Tibial artery (tissue), 4 donors: Measurements from ENCODE around the gene ATF7IP2.
"Not testable (repeated sequence)": the region's sequence is repeated elsewhere in the genome, so short reads cannot be mapped to it uniquely, and the experiment has no call there.

Experiments used
- DNase-seq, 2 donors: peaks; one replicate each; pipeline ENCODE4 v3.0.0-alpha.2; 2019
- H3K27ac ChIP-seq, 2 donors: fragments of 200-600 bp; sonication (generic) in 1 of 2; 1 replicate in 1 of 2; 2 replicates in 1 of 2; pipeline ENCODE4 v1.5.1; 2018 to 2019; ENCODE audit warnings: mild to moderate bottlenecking in 1 of 2
- H3K27me3 ChIP-seq, 2 donors: fragments of 200-600 bp; sonication (generic) in 1 of 2; one replicate each; pipeline versions ENCODE4 v1.5.1 to v1.6.0; 2016 to 2019
- H3K36me3 ChIP-seq, 3 donors: fragments of 200-600 bp; sonication (generic) in 2 of 3; one replicate each; pipeline ENCODE4 v1.5.1; 2016 to 2019; ENCODE audit warnings: mild to moderate bottlenecking in 2 of 3
- H3K4me1 ChIP-seq, 4 donors: fragments of 200-600 bp; sonication (generic) in 2 of 4; 1 replicate in 3 of 4; 2 replicates in 1 of 4; pipeline ENCODE4 v1.5.1; 2016 to 2019
- H3K4me3 ChIP-seq, 2 donors: fragments of 200-600 bp; sonication (generic) in 1 of 2; 1 replicate in 1 of 2; 2 replicates in 1 of 2; pipeline ENCODE4 v1.5.1; 2018 to 2019; ENCODE audit warnings: mild to moderate bottlenecking in 2 of 2
- H3K9me3 ChIP-seq, 3 donors: fragments of 200-600 bp; sonication (generic) in 1 of 3; one replicate each; pipeline ENCODE4 v1.5.1; 2016 to 2019
- CTCF ChIP-seq, 2 experiments: fragments of 200-600 bp in 1 of 2; fragments of 450-650 bp in 1 of 2; IDR thresholded peaks; one replicate each; pipeline ENCODE4 v1.5.1; 2017 to 2019; ENCODE audit warnings: antibody characterized with exemption in 2 of 2, mild to moderate bottlenecking in 1 of 2, moderate library complexity in 1 of 2
- intact Hi-C: fragments of 100-400 bp; cut with DNase I; formaldehyde crosslinking; loops from one replicate; pipeline ENCODE4 v1.15.0; 2023; ENCODE audit warnings: low total_unique reads

ATF7IP2 gene

GRCh38 chr16:10421596-10421995 is 35.7 kb downstream of the ATF7IP2 start:
- DNase-seq = no peak
- H3K36me3 ChIP-seq = peaks cover 0 to 6% (median 0%) of the 10 kb centered on the region in 3 donors
- peaks cover 4 to 16% (median 4%) of the 10 kb centered on the region in 3 donors for H3K9me3 ChIP-seq
- H3K4me1 ChIP-seq = no peaks in the 10 kb centered on the region
- no peak for TF ChIP-seq CTCF (IDR thresholded peaks at IDR 0.05)
- H3K27ac ChIP-seq = no peak overlapping the region
- H3K4me3 ChIP-seq = no peak overlapping the region
- intact Hi-C loops = no loop called here
- H3K27me3 ChIP-seq = no peaks in the 10 kb centered on the region

- TF ChIP-seq CTCF (IDR thresholded peaks at IDR 0.05) = no peak
- Histone ChIP-seq H3K4me3 (no peak overlapping the region), H3K36me3 (peaks cover 0 to 10% (median 0%) of the 10 kb centered on the region in 3 donors), H3K9me3 (no peaks in the 10 kb centered on the region), H3K4me1 (no peaks in the 10 kb centered on the region), H3K27ac (no peak overlapping the region), H3K27me3 (no peaks in the 10 kb centered on the region)
- no peak for DNase-seq
- intact Hi-C loops = no loop called here
Observed at GRCh38 chr16:10428433-10429168, 42.7 kb downstream of the ATF7IP2 start.

GRCh38 chr16:10429299-10429969 is 43.6 kb downstream of the ATF7IP2 start:
- H3K4me3 ChIP-seq, intact Hi-C loops, H3K4me1 ChIP-seq, H3K27ac ChIP-seq, H3K27me3 ChIP-seq, H3K9me3 ChIP-seq, DNase-seq: not testable (repeated sequence)
- peaks cover 0 to 11% (median 0%) of the 10 kb centered on the region in 3 donors for H3K36me3 ChIP-seq

- Histone ChIP-seq H3K27me3 (no peaks in the 10 kb centered on the region), H3K27ac (no peak overlapping the region), H3K4me1 (no peaks in the 10 kb centered on the region), H3K4me3 (no peak overlapping the region), H3K9me3 (peaks cover 0 to 43% (median 41%) of the 10 kb centered on the region in 3 donors), H3K36me3 (peaks cover 38 to 49% (median 47%) of the 10 kb centered on the region in 3 donors)
- intact Hi-C loops = no loop called here
- DNase-seq = no peak
- TF ChIP-seq CTCF (IDR thresholded peaks at IDR 0.05) = no peak
Observed at GRCh38 chr16:10441726-10442125, 55.9 kb downstream of the ATF7IP2 start.

GRCh38 chr16:10447289-10447688 is 61.4 kb downstream of the ATF7IP2 start:
- H3K4me3 ChIP-seq = no peak overlapping the region
- peaks cover 34 to 47% (median 44%) of the 10 kb centered on the region in 3 donors for H3K36me3 ChIP-seq
- no peak for TF ChIP-seq CTCF (IDR thresholded peaks at IDR 0.05)
- H3K27me3 ChIP-seq = no peaks in the 10 kb centered on the region
- no peaks in the 10 kb centered on the region for H3K4me1 ChIP-seq
- peaks cover 5 to 59% (median 57%) of the 10 kb centered on the region in 3 donors for H3K9me3 ChIP-seq
- DNase-seq = no peak
- intact Hi-C loops = no loop called here
- no peak overlapping the region for H3K27ac ChIP-seq

GRCh38 chr16:10452208-10453158 is 66.6 kb downstream of the ATF7IP2 start:
- H3K27me3 ChIP-seq, H3K4me1 ChIP-seq, intact Hi-C loops, H3K4me3 ChIP-seq, H3K27ac ChIP-seq, DNase-seq: not testable (repeated sequence)
- Histone ChIP-seq H3K36me3 (peaks cover 8 to 21% (median 10%) of the 10 kb centered on the region in 3 donors), H3K9me3 (peaks cover 0 to 24% (median 23%) of the 10 kb centered on the region in 3 donors)
